Effector memory CD4-positive, alpha-beta T cell (primary cell): ENCODE measurements around the gene ROBO1.

ENCODE experiments used
- DNase-seq, 3 donors: peaks; one replicate each; pipeline ENCODE4 v3.0.0-alpha.2; 2020
- H3K27ac ChIP-seq: 2 replicates; pipeline ENCODE4 v1.7.0; 2013; ENCODE audit warnings: mild to moderate bottlenecking, low read length, moderate library complexity; ENCODE audit not compliant: insufficient read depth, poor library complexity, severe bottlenecking
- H3K27me3 ChIP-seq: replicated peaks from 2 replicates; pipeline ENCODE4 v1.7.0; 2013; ENCODE audit warnings: mild to moderate bottlenecking, low read length; ENCODE audit not compliant: insufficient read depth, control insufficient read depth, poor library complexity, severe bottlenecking
- H3K36me3 ChIP-seq: 2 replicates; pipeline ENCODE4 v1.7.0; 2013; ENCODE audit warnings: mild to moderate bottlenecking, low read length, moderate library complexity; ENCODE audit not compliant: control insufficient read depth, insufficient read depth
- H3K4me1 ChIP-seq: 2 replicates; pipeline ENCODE4 v1.7.0; 2013; ENCODE audit warnings: low read length, mild to moderate bottlenecking; ENCODE audit not compliant: control insufficient read depth, insufficient read depth, poor library complexity, severe bottlenecking
- H3K4me3 ChIP-seq: 2 replicates; pipeline ENCODE4 v1.7.0; 2013; ENCODE audit warnings: low read length, low read depth, mild to moderate bottlenecking; ENCODE audit not compliant: insufficient read depth, poor library complexity, severe bottlenecking
- H3K9me3 ChIP-seq: 2 replicates; pipeline ENCODE4 v1.7.0; 2013; ENCODE audit warnings: mild to moderate bottlenecking, low read length, moderate library complexity; ENCODE audit not compliant: control insufficient read depth

The ROBO1 gene

GRCh38 chr3:78647726-78648125, 1120.1 kb downstream of the ROBO1 start:
- Histone ChIP-seq H3K27ac (no peak overlapping the region), H3K4me3 (no peak overlapping the region), H3K36me3 (no peaks in the 10 kb centered on the region), H3K9me3 (no peaks in the 10 kb centered on the region), H3K4me1 (no peaks in the 10 kb centered on the region), H3K27me3 (no peaks in the 10 kb centered on the region)
- no peak for DNase-seq

- H3K4me1 ChIP-seq: no peaks in the 10 kb centered on the region
- H3K36me3 ChIP-seq: no peaks in the 10 kb centered on the region
- no peak for DNase-seq
These were observed 1122.0 kb downstream of the ROBO1 start for GRCh38 chr3:78645628-78646310.

GRCh38 chr3:78644847-78645246, 1123.0 kb downstream of the ROBO1 start:
- no peaks in the 10 kb centered on the region for H3K4me1 ChIP-seq
- no peak overlapping the region for H3K4me3 ChIP-seq
- H3K27me3 ChIP-seq: no peaks in the 10 kb centered on the region
- no peaks in the 10 kb centered on the region for H3K36me3 ChIP-seq
- no peak for DNase-seq
- H3K9me3 ChIP-seq: no peaks in the 10 kb centered on the region
- H3K27ac ChIP-seq: no peak overlapping the region

More at GRCh38 chr3:78645628-78646310, 1122.0 kb downstream of the ROBO1 start:
- H3K9me3 ChIP-seq: no peaks in the 10 kb centered on the region
- H3K27ac ChIP-seq: no peak overlapping the region
- H3K27me3 ChIP-seq: no peaks in the 10 kb centered on the region
- no peak overlapping the region for H3K4me3 ChIP-seq

DNA sequence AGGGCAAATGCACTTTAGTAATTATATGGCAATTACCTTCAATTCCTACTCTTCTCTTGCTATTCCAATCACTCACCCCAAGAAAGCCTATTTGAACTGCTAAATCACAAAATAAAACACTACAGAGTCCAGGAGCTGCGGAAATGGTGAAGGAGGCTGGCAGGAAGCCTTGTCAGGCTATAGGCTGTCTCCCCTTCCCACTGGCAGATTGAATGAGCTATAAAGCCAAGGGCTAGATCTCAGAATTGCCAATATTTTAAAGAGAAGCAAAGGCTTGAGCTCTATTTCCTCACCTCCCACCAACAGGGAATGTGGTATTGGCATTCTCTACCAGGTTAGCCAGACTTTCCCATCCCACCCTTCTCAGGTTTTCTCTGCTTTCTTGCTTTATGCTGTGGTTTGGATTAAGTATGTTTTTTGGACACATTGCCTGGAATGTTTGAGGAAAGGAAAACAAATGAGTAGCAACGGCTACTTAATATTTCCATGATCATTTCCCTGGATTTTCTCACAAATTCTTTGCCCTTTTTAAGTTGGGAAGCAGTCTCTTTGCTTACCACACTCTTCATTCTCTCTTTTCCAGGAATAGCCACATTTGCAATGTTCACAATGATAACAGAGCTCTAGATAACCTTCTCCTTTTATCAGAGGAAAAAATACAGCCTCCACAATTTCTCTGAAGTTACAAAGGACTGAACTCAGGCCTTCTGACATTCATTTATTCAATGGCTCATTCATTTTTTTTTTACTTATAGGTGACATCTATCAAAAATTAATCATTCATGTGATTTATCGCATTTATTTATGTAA, 1125.4 kb downstream of the ROBO1 start:
- H3K36me3 ChIP-seq: no peaks in the 10 kb centered on the region
- DNase-seq: no peak
- no peaks in the 10 kb centered on the region for H3K4me1 ChIP-seq
- no peak overlapping the region for H3K4me3 ChIP-seq
- H3K27ac ChIP-seq: no peak overlapping the region
- no peaks in the 10 kb centered on the region for H3K27me3 ChIP-seq
- H3K9me3 ChIP-seq: no peaks in the 10 kb centered on the region

GRCh38 chr3:78641703-78642102, 1126.1 kb downstream of the ROBO1 start:
- Histone ChIP-seq H3K27ac (no peak overlapping the region), H3K4me1 (no peaks in the 10 kb centered on the region), H3K4me3 (no peak overlapping the region), H3K9me3 (no peaks in the 10 kb centered on the region), H3K27me3 (no peaks in the 10 kb centered on the region), H3K36me3 (no peaks in the 10 kb centered on the region)
- DNase-seq: no peak

DNA sequence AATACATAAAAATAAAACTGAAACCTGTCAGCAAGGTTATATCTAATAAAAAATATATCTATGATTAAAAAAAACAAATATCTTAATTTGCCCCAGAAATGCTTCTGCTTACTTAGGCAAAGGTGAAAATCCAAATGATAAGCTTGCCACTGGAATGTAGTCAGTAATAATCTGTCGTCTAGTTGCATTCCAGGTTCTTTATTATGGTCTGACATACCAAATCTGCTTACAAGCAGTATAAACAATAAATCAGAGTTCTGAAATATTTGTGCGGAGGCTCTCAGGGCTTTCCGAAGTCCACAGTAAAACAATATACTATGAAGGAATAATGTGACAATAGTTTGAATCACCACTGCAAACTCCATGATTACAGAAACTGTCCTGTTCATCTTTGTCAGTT, 1133.5 kb downstream of the ROBO1 start:
- no peaks in the 10 kb centered on the region for H3K36me3 ChIP-seq
- no peaks in the 10 kb centered on the region for H3K4me1 ChIP-seq
- no peak for DNase-seq
- no peaks in the 10 kb centered on the region for H3K27me3 ChIP-seq
- H3K27ac ChIP-seq: no peak overlapping the region
- no peak overlapping the region for H3K4me3 ChIP-seq
- no peaks in the 10 kb centered on the region for H3K9me3 ChIP-seq

DNA sequence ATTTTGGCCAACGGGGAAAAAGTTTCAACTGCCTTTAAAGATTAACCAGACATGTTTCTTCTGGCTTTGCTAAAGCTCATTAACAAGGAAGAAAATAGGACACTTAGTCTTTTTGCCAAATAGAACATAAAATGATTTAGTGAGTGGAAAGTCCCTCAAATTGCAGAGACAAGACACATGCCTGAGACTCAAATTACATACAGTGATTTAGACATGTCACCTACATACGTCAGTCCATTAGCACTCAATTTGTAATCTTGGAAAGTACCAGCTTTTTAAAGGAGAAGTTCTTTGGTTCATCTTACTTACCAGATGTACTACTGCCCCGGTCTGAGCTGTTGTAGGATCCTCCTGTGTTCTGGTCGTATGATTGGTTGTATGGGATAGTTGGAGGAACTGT, 1134.2 kb downstream of the ROBO1 start:
- H3K4me1 ChIP-seq: no peaks in the 10 kb centered on the region
- H3K36me3 ChIP-seq: no peaks in the 10 kb centered on the region
- no peak overlapping the region for H3K4me3 ChIP-seq
- no peaks in the 10 kb centered on the region for H3K27me3 ChIP-seq
- H3K9me3 ChIP-seq: no peaks in the 10 kb centered on the region
- no peak overlapping the region for H3K27ac ChIP-seq
- DNase-seq: no peak

- H3K4me3 ChIP-seq: no peak overlapping the region
- DNase-seq: no peak
- no peaks in the 10 kb centered on the region for H3K9me3 ChIP-seq
- no peaks in the 10 kb centered on the region for H3K4me1 ChIP-seq
- H3K36me3 ChIP-seq: no peaks in the 10 kb centered on the region
- H3K27me3 ChIP-seq: no peaks in the 10 kb centered on the region
- no peak overlapping the region for H3K27ac ChIP-seq
These were observed 1134.8 kb downstream of the ROBO1 start for GRCh38 chr3:78632925-78633553.

- no peak for DNase-seq
- no peak overlapping the region for H3K27ac ChIP-seq
These were observed 1138.3 kb downstream of the ROBO1 start for GRCh38 chr3:78629544-78629943.

More at GRCh38 chr3:78629544-78629943, 1138.3 kb downstream of the ROBO1 start:
- Histone ChIP-seq H3K36me3 (no peaks in the 10 kb centered on the region), H3K4me1 (no peaks in the 10 kb centered on the region), H3K9me3 (no peaks in the 10 kb centered on the region), H3K27me3 (no peaks in the 10 kb centered on the region), H3K4me3 (no peak overlapping the region)
